Ishikawa (cell line): ENCODE measurements around the gene ACE2.

Source experiments
- CEBPB ChIP-seq: IDR thresholded peaks from 2 replicates; pipeline ENCODE4 v1.6.1; 2012
- CREB1 ChIP-seq: IDR thresholded peaks from 2 replicates; pipeline ENCODE4 v1.6.1; 2012; ENCODE audit warnings: low read depth
- EGR1 ChIP-seq: IDR thresholded peaks from 2 replicates; pipeline ENCODE4 v1.6.1; 2012
- EP300 ChIP-seq: IDR thresholded peaks from 2 replicates; pipeline ENCODE4 v1.6.1; 2012; ENCODE audit warnings: borderline replicate concordance
- FOXM1 ChIP-seq: IDR thresholded peaks from 2 replicates; pipeline ENCODE4 v1.6.1; 2012; ENCODE audit warnings: low read depth, borderline replicate concordance
- MAX ChIP-seq: IDR thresholded peaks from 2 replicates; pipeline ENCODE4 v1.6.1; 2012
- NFIC ChIP-seq: IDR thresholded peaks from 2 replicates; pipeline ENCODE4 v1.6.1; 2012
- RAD21 ChIP-seq: IDR thresholded peaks from 2 replicates; pipeline ENCODE4 v1.6.1; 2012; ENCODE audit warnings: low read depth
- REST ChIP-seq: IDR thresholded peaks from 2 replicates; pipeline ENCODE4 v1.6.1; 2012; ENCODE audit warnings: low read depth, mild to moderate bottlenecking
- TAF1 ChIP-seq: IDR thresholded peaks from 2 replicates; pipeline ENCODE4 v1.6.1; 2012; ENCODE audit warnings: low read depth, mild to moderate bottlenecking
- TCF12 ChIP-seq: IDR thresholded peaks from 2 replicates; pipeline ENCODE4 v1.6.1; 2012; ENCODE audit warnings: low read depth
- TEAD4 ChIP-seq: IDR thresholded peaks from 2 replicates; pipeline ENCODE4 v1.6.1; 2012
- USF1 ChIP-seq: IDR thresholded peaks from 2 replicates; pipeline ENCODE4 v1.6.1; 2012
- YY1 ChIP-seq: IDR thresholded peaks from 2 replicates; pipeline ENCODE4 v1.6.1; 2012; ENCODE audit warnings: low read depth
- ZBTB7A ChIP-seq: IDR thresholded peaks from 2 replicates; pipeline ENCODE4 v1.6.1; 2012; ENCODE audit warnings: low read depth

The ACE2 gene

GRCh38 chrX:15599461-15599860 is 1.3 kb downstream of the ACE2 start:
- TF ChIP-seq YY1 (no peak), CREB1 (no peak), EP300 (no peak), ZBTB7A (no peak), EGR1 (no peak), USF1 (no peak), MAX (no peak), NFIC (no peak), REST (no peak), CEBPB (no peak), TEAD4 (no peak), RAD21 (no peak), FOXM1 (no peak), TAF1 (no peak), TCF12 (no peak)

GRCh38 chrX:15598026-15598425 is 2.7 kb downstream of the ACE2 start:
- TF ChIP-seq EGR1 (no peak), REST (no peak), TCF12 (no peak), TAF1 (no peak), ZBTB7A (no peak), USF1 (no peak), FOXM1 (no peak), MAX (no peak), RAD21 (no peak), TEAD4 (no peak), NFIC (no peak)

GRCh38 chrX:15594371-15594770 is 6.4 kb downstream of the ACE2 start:
- TF ChIP-seq NFIC (no peak), RAD21 (peak; percentile 27; the same call in 1 of the 2 replicates)

- TF ChIP-seq TCF12 (no peak), YY1 (no peak), FOXM1 (no peak), ZBTB7A (no peak), EGR1 (no peak), RAD21 (no peak), CEBPB (no peak), REST (no peak), CREB1 (no peak), TAF1 (no peak), NFIC (no peak), USF1 (no peak)
Measured at GRCh38 chrX:15579778-15580747, 20.7 kb downstream of the ACE2 start.
